Activated T-helper 17 cell treated with anti-CD3 and anti-CD28 coated beads, Interleukin-2, amount 50 U/mL, for 72 hours (primary cell): Measurements from ENCODE around the gene RABGAP1L. TPM values are rescaled to one million over a fixed set of nuclear protein-coding genes. Genes with fewer than 3 reads are reported as not detected.
A peak's percentile ranks its signal among the peaks of the same experiment; 100 is the strongest.

Experiments used
- ATAC-seq: fragments of 150-1000 bp; cut with Tn5 transposase; replicated peaks from 2 replicates; pipeline ENCODE4 v1.10.0; 2021; ENCODE audit warnings: mild to moderate bottlenecking, moderate library complexity
- H3K27ac Mint-ChIP-seq: one replicate; pipeline ENCODE4 v1.8.0; 2022; ENCODE audit warnings: mixed read lengths
- H3K27me3 Mint-ChIP-seq: one replicate; pipeline ENCODE4 v1.8.0; 2022; ENCODE audit warnings: mixed read lengths
- H3K36me3 Mint-ChIP-seq: one replicate; pipeline ENCODE4 v1.8.0; 2022; ENCODE audit warnings: low read depth, mild to moderate bottlenecking, mixed read lengths
- H3K4me1 Mint-ChIP-seq: one replicate; pipeline ENCODE4 v1.8.0; 2022; ENCODE audit warnings: mixed read lengths
- H3K4me3 Mint-ChIP-seq: one replicate; pipeline ENCODE4 v1.8.0; 2022; ENCODE audit warnings: mild to moderate bottlenecking, mixed read lengths
- H3K9me3 Mint-ChIP-seq: one replicate; pipeline ENCODE4 v1.8.0; 2022; ENCODE audit warnings: mixed read lengths
- total RNA-seq, 2 donors: library from RNA; stranded (reverse); gene quantifications; one replicate each; pipeline ENCODE4 v1.2.3, GENCODE V29; 2022

RABGAP1L gene
- total RNA-seq, 2 donors from 2014 or later, result 38.4 to 54.1 TPM

- peaks cover 16% of the 10 kb centered on the region for H3K36me3 Mint-ChIP-seq
- no peak overlapping the region for H3K27ac Mint-ChIP-seq
- no peaks in the 10 kb centered on the region for H3K27me3 Mint-ChIP-seq
- no peaks in the 10 kb centered on the region for H3K4me1 Mint-ChIP-seq
- no peak overlapping the region for H3K4me3 Mint-ChIP-seq
- ATAC-seq, result no peak
- peaks cover 3% of the 10 kb centered on the region for H3K9me3 Mint-ChIP-seq
Measured at GRCh38 chr1:174352883-174353608, 193.7 kb downstream of the RABGAP1L start.

GRCh38 chr1:174358344-174358743 is 199.0 kb downstream of the RABGAP1L start:
- ATAC-seq, result no peak
- Mint-ChIP-seq H3K9me3 (peaks cover 3% of the 10 kb centered on the region), H3K36me3 (no peaks in the 10 kb centered on the region), H3K27me3 (no peaks in the 10 kb centered on the region), H3K4me1 (peaks cover 1% of the 10 kb centered on the region), H3K27ac (no peak overlapping the region), H3K4me3 (no peak overlapping the region)

GRCh38 chr1:174358786-174359453 is 199.6 kb downstream of the RABGAP1L start:
- no peaks in the 10 kb centered on the region for H3K9me3 Mint-ChIP-seq
- no peak overlapping the region for H3K27ac Mint-ChIP-seq
- no peaks in the 10 kb centered on the region for H3K27me3 Mint-ChIP-seq
- H3K4me3 Mint-ChIP-seq, result no peak overlapping the region
- ATAC-seq, result no peak
- no peaks in the 10 kb centered on the region for H3K36me3 Mint-ChIP-seq
- peaks cover 4% of the 10 kb centered on the region for H3K4me1 Mint-ChIP-seq

DNA sequence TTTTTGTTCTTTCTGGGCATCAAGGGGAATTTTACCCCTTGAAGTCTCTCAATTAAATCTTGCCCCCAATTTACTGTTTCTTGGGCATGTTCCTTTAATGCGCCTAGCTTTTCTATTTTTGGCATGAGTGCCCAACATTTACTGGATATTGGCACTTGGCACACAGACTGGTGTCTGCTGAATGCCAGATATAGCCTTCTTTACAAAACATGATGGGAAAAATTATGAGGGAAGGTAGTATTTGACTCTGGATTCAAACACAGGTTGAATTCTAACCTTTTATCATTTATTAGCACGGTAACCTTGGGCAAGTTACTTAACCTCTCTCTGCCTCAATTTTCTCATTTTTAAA is 200.1 kb downstream of the RABGAP1L start:
- Mint-ChIP-seq H3K9me3 (no peaks in the 10 kb centered on the region), H3K27ac (no peak overlapping the region), H3K27me3 (no peaks in the 10 kb centered on the region), H3K36me3 (no peaks in the 10 kb centered on the region), H3K4me3 (no peak overlapping the region), H3K4me1 (peaks cover 4% of the 10 kb centered on the region)
- no peak for ATAC-seq

DNA sequence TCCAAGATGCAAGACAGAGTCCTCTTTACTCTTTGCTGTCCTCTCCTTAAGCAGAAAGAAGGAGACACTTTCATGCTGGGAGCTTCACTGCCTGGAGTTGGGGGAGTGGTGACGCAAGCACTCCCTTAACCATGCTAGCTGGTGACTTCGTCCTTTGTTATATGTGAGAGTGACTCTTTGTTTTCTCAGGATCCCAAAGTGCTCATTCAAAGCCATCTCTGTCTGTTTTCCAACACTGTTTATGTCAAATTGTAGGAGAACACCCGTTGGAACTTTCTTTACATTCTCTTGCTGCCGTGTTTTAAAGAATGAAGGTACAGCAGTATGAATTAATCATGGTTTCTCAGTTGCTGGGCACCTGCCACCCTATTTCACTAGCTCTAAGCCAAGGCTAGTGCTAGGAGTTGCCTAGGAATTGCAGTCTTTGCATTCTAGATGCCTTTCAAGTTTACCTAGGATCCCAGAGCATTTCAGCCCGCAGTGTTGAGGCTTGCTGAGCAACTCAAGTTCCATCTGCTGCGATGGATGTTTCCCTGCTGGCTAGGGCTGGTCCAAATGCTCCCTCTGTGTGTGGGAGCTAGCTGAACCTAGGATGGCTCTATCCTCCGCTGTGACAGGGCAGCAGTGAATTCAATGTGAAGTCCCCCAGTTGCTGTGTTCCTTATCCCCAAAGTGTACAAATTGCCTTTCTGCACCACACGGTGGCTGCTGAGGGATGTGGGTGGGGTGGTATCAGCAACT is 205.8 kb downstream of the RABGAP1L start:
- ATAC-seq, result no peak
- H3K27ac Mint-ChIP-seq, result no peak overlapping the region

GRCh38 chr1:174366946-174367345 is 207.6 kb downstream of the RABGAP1L start:
- ATAC-seq, result no peak
- no peak overlapping the region for H3K4me3 Mint-ChIP-seq
- no peaks in the 10 kb centered on the region for H3K27me3 Mint-ChIP-seq
- peaks cover 4% of the 10 kb centered on the region for H3K4me1 Mint-ChIP-seq
- H3K27ac Mint-ChIP-seq, result no peak overlapping the region
- H3K9me3 Mint-ChIP-seq, result no peaks in the 10 kb centered on the region
- peaks cover 3% of the 10 kb centered on the region for H3K36me3 Mint-ChIP-seq

More for the DNA sequence above, 205.8 kb downstream of the RABGAP1L start:
- Mint-ChIP-seq H3K9me3 (no peaks in the 10 kb centered on the region), H3K27me3 (no peaks in the 10 kb centered on the region), H3K4me1 (peaks cover 4% of the 10 kb centered on the region), H3K36me3 (no peaks in the 10 kb centered on the region), H3K4me3 (no peak overlapping the region)

- ATAC-seq, result no peak
- peaks cover 4% of the 10 kb centered on the region for H3K4me1 Mint-ChIP-seq
- H3K4me3 Mint-ChIP-seq, result no peak overlapping the region
- no peaks in the 10 kb centered on the region for H3K27me3 Mint-ChIP-seq
- H3K9me3 Mint-ChIP-seq, result no peaks in the 10 kb centered on the region
- no peak overlapping the region for H3K27ac Mint-ChIP-seq
- H3K36me3 Mint-ChIP-seq, result peaks cover 9% of the 10 kb centered on the region
Measured at GRCh38 chr1:174367892-174368291, 208.6 kb downstream of the RABGAP1L start.

DNA sequence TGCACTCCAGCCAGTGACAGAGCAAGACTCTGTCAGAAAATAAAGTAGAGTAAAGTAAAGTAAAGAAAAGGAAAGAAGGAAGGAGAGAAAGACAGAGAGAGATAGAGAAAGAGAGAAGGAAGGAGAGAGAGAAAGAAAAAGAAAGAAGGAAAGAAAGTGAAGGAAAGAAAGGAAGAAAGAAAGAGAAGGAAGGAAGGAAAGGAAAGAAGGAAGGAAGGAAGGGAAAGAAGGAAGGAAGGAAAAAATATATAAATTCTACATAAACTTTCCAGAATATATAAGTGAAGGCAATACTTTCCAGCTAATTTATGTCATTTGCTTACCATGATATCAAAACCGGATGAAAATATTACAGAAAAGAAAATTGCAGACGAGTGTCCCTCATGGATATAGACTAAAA is 216.7 kb downstream of the RABGAP1L start:
- H3K27me3 Mint-ChIP-seq, result no peaks in the 10 kb centered on the region
- ATAC-seq, result no peak
- H3K36me3 Mint-ChIP-seq, result peaks cover 29% of the 10 kb centered on the region
- H3K9me3 Mint-ChIP-seq, result no peaks in the 10 kb centered on the region
- no peaks in the 10 kb centered on the region for H3K4me1 Mint-ChIP-seq
- no peak overlapping the region for H3K27ac Mint-ChIP-seq
- no peak overlapping the region for H3K4me3 Mint-ChIP-seq

- ATAC-seq, result no peak
- Mint-ChIP-seq H3K9me3 (peaks cover 5% of the 10 kb centered on the region), H3K27ac (no peak overlapping the region), H3K4me1 (no peaks in the 10 kb centered on the region), H3K27me3 (no peaks in the 10 kb centered on the region), H3K36me3 (peaks cover 25% of the 10 kb centered on the region), H3K4me3 (no peak overlapping the region)
Measured at GRCh38 chr1:174391716-174392115, 232.4 kb downstream of the RABGAP1L start.

- ATAC-seq, result no peak
- H3K36me3 Mint-ChIP-seq, result peaks cover 44% of the 10 kb centered on the region
- peaks cover 5% of the 10 kb centered on the region for H3K9me3 Mint-ChIP-seq
- no peak overlapping the region for H3K4me3 Mint-ChIP-seq
- H3K27ac Mint-ChIP-seq, result no peak overlapping the region
- H3K4me1 Mint-ChIP-seq, result no peaks in the 10 kb centered on the region
- no peaks in the 10 kb centered on the region for H3K27me3 Mint-ChIP-seq
Measured at GRCh38 chr1:174393885-174394284, 234.6 kb downstream of the RABGAP1L start.

DNA sequence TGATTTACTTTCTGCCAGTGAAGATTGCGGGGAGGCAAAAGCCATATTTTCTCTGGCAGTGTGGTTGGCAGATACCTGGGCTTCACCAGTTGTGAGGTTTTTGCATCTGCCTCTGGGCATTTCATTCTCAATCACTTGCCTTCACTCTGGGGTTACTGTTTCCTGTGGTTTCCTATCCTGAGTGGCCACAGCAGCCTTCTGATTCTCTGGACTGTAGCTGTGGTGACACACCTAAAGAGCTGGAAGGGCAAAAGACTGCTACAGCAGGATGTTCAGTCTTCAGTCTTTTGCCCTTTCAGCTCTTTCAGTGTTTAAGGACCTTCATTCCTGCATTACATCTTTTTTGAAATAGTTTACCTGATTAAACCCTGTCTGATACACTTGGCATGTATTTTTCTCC is 237.9 kb downstream of the RABGAP1L start:
- Mint-ChIP-seq H3K4me1 (no peaks in the 10 kb centered on the region), H3K27ac (no peak overlapping the region), H3K4me3 (no peak overlapping the region), H3K27me3 (no peaks in the 10 kb centered on the region), H3K36me3 (peaks cover 54% of the 10 kb centered on the region), H3K9me3 (peaks cover 6% of the 10 kb centered on the region)
- ATAC-seq, result peak; percentile 34

DNA sequence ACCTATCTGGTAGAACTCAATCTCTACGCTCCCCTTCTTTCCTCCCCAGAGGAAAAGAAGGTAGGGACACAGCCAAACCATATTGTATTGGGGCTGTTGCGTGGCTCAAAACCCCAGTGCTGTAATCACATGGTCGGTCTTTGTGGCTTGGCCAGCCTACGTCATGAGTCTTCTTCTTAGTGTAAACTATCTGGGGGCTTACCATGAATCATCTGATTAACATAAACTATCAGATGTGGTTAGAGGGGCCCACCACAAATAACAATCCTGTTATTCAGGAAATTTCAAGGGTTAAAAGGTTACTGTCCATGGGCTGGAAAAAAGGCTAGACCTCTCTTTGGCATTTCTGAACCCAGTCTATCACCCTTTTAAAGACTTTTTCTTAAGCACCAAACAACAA is 238.9 kb downstream of the RABGAP1L start:
- Mint-ChIP-seq H3K36me3 (peaks cover 57% of the 10 kb centered on the region), H3K9me3 (peaks cover 6% of the 10 kb centered on the region)

DNA sequence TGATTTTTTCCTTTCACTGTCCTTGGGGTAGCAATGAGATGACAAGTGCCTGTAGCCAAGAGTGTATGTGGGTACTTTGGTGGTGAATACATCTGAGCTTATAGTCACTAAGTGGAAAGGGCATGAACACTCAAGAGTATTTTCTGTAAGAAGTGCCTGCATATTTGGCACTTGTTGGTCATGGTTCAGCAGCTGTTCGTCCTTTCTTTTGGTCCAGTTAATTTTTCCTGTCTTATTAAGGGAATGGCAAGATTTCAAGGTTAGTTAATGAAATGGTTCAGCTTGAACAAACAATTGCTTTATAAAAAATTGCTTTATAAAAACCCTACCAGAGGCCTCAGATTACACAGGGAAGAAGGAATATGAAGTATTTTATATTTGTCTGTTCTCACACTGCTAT is 239.9 kb downstream of the RABGAP1L start:
- Mint-ChIP-seq H3K9me3 (peaks cover 6% of the 10 kb centered on the region), H3K36me3 (peaks cover 49% of the 10 kb centered on the region), H3K4me1 (no peaks in the 10 kb centered on the region), H3K27ac (peak overlapping the region; percentile 15), H3K4me3 (no peak overlapping the region), H3K27me3 (no peaks in the 10 kb centered on the region)
- no peak for ATAC-seq

More for the DNA sequence above, 238.9 kb downstream of the RABGAP1L start:
- H3K4me1 Mint-ChIP-seq, result no peaks in the 10 kb centered on the region
- H3K4me3 Mint-ChIP-seq, result no peak overlapping the region
- ATAC-seq, result no peak
- H3K27me3 Mint-ChIP-seq, result no peaks in the 10 kb centered on the region
- no peak overlapping the region for H3K27ac Mint-ChIP-seq

GRCh38 chr1:174401075-174401474 is 241.8 kb downstream of the RABGAP1L start:
- Mint-ChIP-seq H3K9me3 (peaks cover 6% of the 10 kb centered on the region), H3K27me3 (no peaks in the 10 kb centered on the region), H3K4me3 (no peak overlapping the region), H3K27ac (no peak overlapping the region), H3K4me1 (no peaks in the 10 kb centered on the region), H3K36me3 (peaks cover 41% of the 10 kb centered on the region)
- no peak for ATAC-seq

DNA sequence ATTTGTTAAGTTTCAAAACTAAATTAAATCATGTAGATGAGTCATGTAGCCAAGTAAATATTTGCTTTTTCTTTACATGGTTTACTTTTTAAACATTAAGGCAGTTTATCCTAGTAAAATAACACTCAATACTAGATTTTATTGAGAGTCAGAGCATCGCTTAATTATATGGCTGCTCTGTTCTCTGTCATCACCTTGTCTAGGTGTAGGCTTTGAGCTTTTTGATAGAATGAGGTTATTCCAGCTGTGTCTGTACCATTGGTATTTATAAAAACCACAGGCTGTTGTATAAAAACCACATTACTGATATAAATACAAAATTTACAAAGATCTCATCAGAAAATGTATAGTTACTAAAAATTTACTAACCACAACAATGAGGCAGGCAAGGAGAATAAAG is 245.9 kb downstream of the RABGAP1L start:
- no peaks in the 10 kb centered on the region for H3K27me3 Mint-ChIP-seq
- peaks cover 6% of the 10 kb centered on the region for H3K9me3 Mint-ChIP-seq
- ATAC-seq, result no peak
- no peaks in the 10 kb centered on the region for H3K4me1 Mint-ChIP-seq
- no peak overlapping the region for H3K4me3 Mint-ChIP-seq
- H3K36me3 Mint-ChIP-seq, result peaks cover 16% of the 10 kb centered on the region
- no peak overlapping the region for H3K27ac Mint-ChIP-seq
